ENCODE results near the gene MRPS18A.

DNA sequence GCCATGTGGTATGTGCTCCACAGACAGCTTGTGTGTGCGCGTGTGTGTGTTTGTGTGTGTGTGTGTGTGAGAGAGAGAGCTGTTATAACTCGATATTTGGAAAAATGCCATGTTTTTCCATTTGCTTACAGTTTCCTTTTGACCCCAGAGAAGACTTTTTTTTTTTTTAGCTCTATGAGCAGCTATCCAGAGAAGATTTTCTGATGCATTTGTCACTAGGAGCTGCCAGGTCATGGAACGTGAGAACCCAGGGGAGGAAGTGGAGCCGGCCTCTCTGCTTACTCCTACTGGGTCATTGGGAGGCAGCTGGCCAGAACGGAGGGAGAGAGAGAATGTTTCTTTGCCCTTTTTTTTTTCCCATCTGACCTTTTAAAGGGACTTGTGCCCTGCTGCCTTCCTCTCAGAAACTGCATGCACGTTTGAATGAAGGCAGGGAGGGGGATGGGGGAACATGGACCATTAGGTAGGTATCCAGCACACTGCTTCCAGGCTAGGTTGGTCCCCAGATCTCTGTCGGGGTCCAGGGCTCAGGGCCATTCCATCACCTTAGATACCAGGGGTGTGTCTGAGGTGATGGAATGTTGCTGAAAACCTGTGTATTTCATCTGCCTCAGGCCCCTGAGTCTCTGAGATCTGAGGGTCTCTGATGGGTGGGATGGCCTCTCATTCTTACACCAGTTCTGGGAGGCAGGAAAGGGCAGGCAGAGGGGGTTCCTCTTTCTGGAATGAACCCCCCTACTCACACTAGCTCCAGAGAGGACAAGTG is 11.2 kb upstream of the MRPS18A start:
- TF ChIP-seq, protein P1, sequence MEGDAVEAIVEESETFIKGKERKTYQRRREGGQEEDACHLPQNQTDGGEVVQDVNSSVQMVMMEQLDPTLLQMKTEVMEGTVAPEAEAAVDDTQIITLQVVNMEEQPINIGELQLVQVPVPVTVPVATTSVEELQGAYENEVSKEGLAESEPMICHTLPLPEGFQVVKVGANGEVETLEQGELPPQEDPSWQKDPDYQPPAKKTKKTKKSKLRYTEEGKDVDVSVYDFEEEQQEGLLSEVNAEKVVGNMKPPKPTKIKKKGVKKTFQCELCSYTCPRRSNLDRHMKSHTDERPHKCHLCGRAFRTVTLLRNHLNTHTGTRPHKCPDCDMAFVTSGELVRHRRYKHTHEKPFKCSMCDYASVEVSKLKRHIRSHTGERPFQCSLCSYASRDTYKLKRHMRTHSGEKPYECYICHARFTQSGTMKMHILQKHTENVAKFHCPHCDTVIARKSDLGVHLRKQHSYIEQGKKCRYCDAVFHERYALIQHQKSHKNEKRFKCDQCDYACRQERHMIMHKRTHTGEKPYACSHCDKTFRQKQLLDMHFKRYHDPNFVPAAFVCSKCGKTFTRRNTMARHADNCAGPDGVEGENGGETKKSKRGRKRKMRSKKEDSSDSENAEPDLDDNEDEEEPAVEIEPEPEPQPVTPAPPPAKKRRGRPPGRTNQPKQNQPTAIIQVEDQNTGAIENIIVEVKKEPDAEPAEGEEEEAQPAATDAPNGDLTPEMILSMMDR (conservative IDR thresholded peaks at IDR 0.05 in 1 of 2, IDR thresholded peaks at IDR 0.05 in 1 of 2; ENCODE audit: extremely low read depth in 1 of 2, insufficient read depth in 1 of 2, low read depth in 1 of 2, low read length in 2 of 2), result no peak
- TF ChIP-seq EZH2 (IDR thresholded peaks at IDR 0.05; ENCODE audit: borderline replicate concordance, low read length), result no peak
